ENCODE results near the gene SLCO1B1.

Gene SLCO1B1

DNA sequence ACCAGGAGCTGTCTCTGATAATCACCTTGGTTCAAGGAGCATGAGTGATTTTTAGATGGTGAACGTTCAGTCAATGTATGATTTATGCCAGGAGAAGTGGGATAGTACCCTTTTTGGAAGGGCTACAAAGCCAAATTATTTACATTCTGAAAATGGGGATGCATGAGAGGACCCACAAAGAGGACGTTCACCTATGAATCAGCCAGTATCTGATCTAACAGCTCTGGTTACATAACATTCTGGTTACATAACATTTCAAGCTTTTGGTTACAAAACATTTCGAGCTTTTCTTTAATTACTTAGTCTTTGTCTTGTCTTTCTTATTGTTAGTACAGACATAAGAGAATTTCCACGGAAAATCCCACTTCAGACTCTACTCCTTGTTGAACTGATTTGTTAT lies 134.9 kb downstream of the SLCO1B1 start:
- Mint-ChIP-seq H3K4me3 (no peak overlapping the region), H3K36me3 (no peaks in the 10 kb centered on the region), H3K4me1 (ENCODE audit: low read depth) (no peaks in the 10 kb centered on the region), H3K27me3 (peaks cover 15% of the 10 kb centered on the region), H3K9me3 (ENCODE audit: low read depth) (peaks cover 10% of the 10 kb centered on the region), H3K27ac (no peak overlapping the region)

DNA sequence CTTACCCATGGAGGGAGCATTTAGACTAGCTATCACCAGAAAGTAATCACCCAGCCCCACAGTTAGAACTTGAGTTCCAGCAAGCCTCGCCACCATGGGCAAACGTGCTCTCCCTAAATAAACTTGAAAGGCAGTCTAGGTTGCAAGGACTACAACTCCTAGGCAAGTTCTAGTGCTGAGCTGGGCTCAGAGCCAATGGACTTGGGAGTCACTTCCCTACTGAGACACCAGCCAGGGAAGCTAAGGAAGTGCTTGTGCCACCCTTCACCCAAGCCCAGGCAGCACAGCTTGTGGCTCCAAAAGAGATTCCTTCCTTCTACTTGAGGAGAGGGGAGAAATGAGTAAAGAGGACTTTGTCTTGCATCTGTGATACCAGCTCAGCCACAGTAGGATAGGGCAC lies 145.8 kb downstream of the SLCO1B1 start:
- Mint-ChIP-seq H3K36me3 (no peaks in the 10 kb centered on the region), H3K4me3 (no peak overlapping the region), H3K9me3 (ENCODE audit: low read depth) (no peaks in the 10 kb centered on the region), H3K27me3 (peaks cover 13% of the 10 kb centered on the region), H3K27ac (no peak overlapping the region), H3K4me1 (ENCODE audit: low read depth) (no peaks in the 10 kb centered on the region)
